ENCODE measurements around the gene USP10.
"Not testable (repeated sequence)": the region's sequence is repeated elsewhere in the genome, so short reads cannot be mapped to it uniquely, and the experiment has no call there.

The USP10 gene

GRCh38 chr16:84672276-84673202 lies 27.3 kb upstream of the USP10 start:
- FAIRE-seq (peak; percentile 92), DNase-seq (ENCODE audit: insufficient read length, low spot score) (peak; percentile 88)

GRCh38 chr16:84673203-84673535 lies 26.6 kb upstream of the USP10 start:
- DNase-seq (ENCODE audit: insufficient read length, low spot score), result no peak
- FAIRE-seq, result no peak

GRCh38 chr16:84673561-84673960 lies 26.2 kb upstream of the USP10 start:
- DNase-seq (ENCODE audit: insufficient read length, low spot score), result no peak

GRCh38 chr16:84675423-84675822 lies 24.4 kb upstream of the USP10 start:
- peak; percentile 44 for FAIRE-seq
- DNase-seq (ENCODE audit: insufficient read length, low spot score), result no peak

More at GRCh38 chr16:84673561-84673960, 26.2 kb upstream of the USP10 start:
- no peak for FAIRE-seq

- FAIRE-seq, result peak; percentile 9
- no peak for DNase-seq (ENCODE audit: insufficient read length, low spot score)
These were observed 23.9 kb upstream of the USP10 start for GRCh38 chr16:84675884-84676283.

GRCh38 chr16:84677017-84677803 lies 22.6 kb upstream of the USP10 start:
- FAIRE-seq (peak; percentile 63), DNase-seq (ENCODE audit: insufficient read length, low spot score) (no peak)

GRCh38 chr16:84677849-84678248 lies 22.0 kb upstream of the USP10 start:
- DNase-seq (ENCODE audit: insufficient read length, low spot score), result no peak
- no peak for FAIRE-seq

GRCh38 chr16:84678541-84678940 lies 21.3 kb upstream of the USP10 start:
- DNase-seq (ENCODE audit: insufficient read length, low spot score), result no peak
- FAIRE-seq, result no peak

GRCh38 chr16:84680165-84680842 lies 19.5 kb upstream of the USP10 start:
- DNase-seq (ENCODE audit: insufficient read length, low spot score), result no peak
- no peak for FAIRE-seq

GRCh38 chr16:84680843-84681629 lies 18.8 kb upstream of the USP10 start:
- FAIRE-seq (no peak), DNase-seq (ENCODE audit: insufficient read length, low spot score) (no peak)

GRCh38 chr16:84683691-84684591 lies 15.9 kb upstream of the USP10 start:
- no peak for DNase-seq (ENCODE audit: insufficient read length, low spot score)

GRCh38 chr16:84684592-84684965 lies 15.2 kb upstream of the USP10 start:
- FAIRE-seq (no peak), DNase-seq (ENCODE audit: insufficient read length, low spot score) (no peak)

More at GRCh38 chr16:84683691-84684591, 15.9 kb upstream of the USP10 start:
- FAIRE-seq, result no peak

GRCh38 chr16:84685210-84685609 lies 14.6 kb upstream of the USP10 start:
- no peak for FAIRE-seq
- no peak for DNase-seq (ENCODE audit: insufficient read length, low spot score)

GRCh38 chr16:84686707-84687298 lies 13.0 kb upstream of the USP10 start:
- no peak for FAIRE-seq
- DNase-seq (ENCODE audit: insufficient read length, low spot score), result no peak

GRCh38 chr16:84687715-84688114 lies 12.1 kb upstream of the USP10 start:
- FAIRE-seq (no peak), DNase-seq (ENCODE audit: insufficient read length, low spot score) (no peak)

GRCh38 chr16:84688163-84688562 lies 11.6 kb upstream of the USP10 start:
- DNase-seq (ENCODE audit: insufficient read length, low spot score); FAIRE-seq: not testable (repeated sequence)

GRCh38 chr16:84689111-84689510 lies 10.7 kb upstream of the USP10 start:
- peak; percentile 82 for DNase-seq (ENCODE audit: insufficient read length, low spot score)
- peak; percentile 83 for FAIRE-seq

GRCh38 chr16:84690088-84690819 lies 9.5 kb upstream of the USP10 start:
- FAIRE-seq (no peak), DNase-seq (ENCODE audit: insufficient read length, low spot score) (no peak)
